NCI-H1105 treated with DMSO at 0.1 percent for 48 hours (cell line): ENCODE data around the gene TAF9B.
A peak's percentile ranks its signal among the peaks of the same experiment; 100 is the strongest.
"Not testable (repeated sequence)": the region's sequence is repeated elsewhere in the genome, so short reads cannot be mapped to it uniquely, and the experiment has no call there.

Experiments
- DNase-seq: peaks from one replicate; lab custom pipeline; 2025; lab: John Stamatoyannopoulos, UW

TAF9B gene

GRCh38 chrX:78139160-78140123 is at the start of gene TAF9B:
TAF9B (minus strand) TSS chrX:78139650; CDS start chrX:78139611, 39 bp downstream.
- peak; percentile 70 for DNase-seq

GRCh38 chrX:78182881-78183280 is 43.4 kb upstream of the TAF9B start:
- no peak for DNase-seq

- no peak for DNase-seq
Observed at GRCh38 chrX:78181307-78181706, 41.9 kb upstream of the TAF9B start.

GRCh38 chrX:78168065-78168464 is 28.6 kb upstream of the TAF9B start:
- no peak for DNase-seq

- no peak for DNase-seq
Observed at GRCh38 chrX:78165425-78165824, 26.0 kb upstream of the TAF9B start.

- not testable (repeated sequence) for DNase-seq
Observed at GRCh38 chrX:78163175-78163574, 23.7 kb upstream of the TAF9B start.

GRCh38 chrX:78160711-78161110 is 21.3 kb upstream of the TAF9B start:
- not testable (repeated sequence) for DNase-seq

- not testable (repeated sequence) for DNase-seq
Observed at GRCh38 chrX:78157846-78158245, 18.4 kb upstream of the TAF9B start.

- DNase-seq, result not testable (repeated sequence)
Observed at GRCh38 chrX:78157373-78157772, 17.9 kb upstream of the TAF9B start.

- not testable (repeated sequence) for DNase-seq
Observed at GRCh38 chrX:78147002-78147540, 7.6 kb upstream of the TAF9B start.

- no peak for DNase-seq
Observed at GRCh38 chrX:78140206-78140605, 756 bp upstream of the TAF9B start.

- DNase-seq, result no peak
Observed at GRCh38 chrX:78133238-78133960, 6.1 kb downstream of the TAF9B start.

GRCh38 chrX:78131117-78131516 is 8.3 kb downstream of the TAF9B start:
- no peak for DNase-seq

GRCh38 chrX:78130396-78130795 is 9.1 kb downstream of the TAF9B start:
- DNase-seq, result no peak

- no peak for DNase-seq
Observed at GRCh38 chrX:78129714-78130113, 9.7 kb downstream of the TAF9B start.

- not testable (repeated sequence) for DNase-seq
Observed at GRCh38 chrX:78125781-78126180, 13.7 kb downstream of the TAF9B start.

GRCh38 chrX:78125148-78125547 is 14.3 kb downstream of the TAF9B start:
- no peak for DNase-seq

- no peak for DNase-seq
Observed at GRCh38 chrX:78124307-78124706, 15.1 kb downstream of the TAF9B start.

- no peak for DNase-seq
Observed at GRCh38 chrX:78123190-78123589, 16.3 kb downstream of the TAF9B start.

GRCh38 chrX:78119521-78120227 is 19.8 kb downstream of the TAF9B start:
- peak; percentile 4 for DNase-seq

GRCh38 chrX:78118628-78119027 is 20.8 kb downstream of the TAF9B start:
- no peak for DNase-seq

- no peak for DNase-seq
Observed at GRCh38 chrX:78116766-78117165, 22.7 kb downstream of the TAF9B start.
